HepG2 (cell line): ENCODE data around the gene SNAP25. TPM values are rescaled to one million over a fixed set of nuclear protein-coding genes. Genes with fewer than 3 reads are reported as not detected.

Experiments
- ATAC-seq: fragments of 200-7000 bp; cut with Tn5 transposase; 3 replicates; pipeline ENCODE4 v1.9.1; 2020; ENCODE audit warnings: mild to moderate bottlenecking, moderate library complexity
- BruUV-seq: library from RNA; stranded (reverse); fragments of 400-500 nt; replicated peaks from 2 replicates; lab custom pipeline; 2021; lab: Mats Ljungman, UMichigan
- CTCF ChIA-PET: fragments of 300-600 bp; formaldehyde crosslinking; extraction: SDS; loops from one replicate; lab custom pipeline; 2021; ENCODE audit warnings: low total read pairs, inconsistent platforms, low intra/inter-chr PET ratio; lab: Yijun Ruan, JAX
- POLR2A ChIA-PET: fragments of 350-600 bp; sonication (Branson Sonifier 250); formaldehyde crosslinking; loops from one replicate; lab custom pipeline; 2020; ENCODE audit warnings: antibody characterized with exemption, inconsistent platforms; lab: Yijun Ruan, JAX
- DNase-seq: peaks from one replicate; pipeline ENCODE4 v3.0.0-alpha.2; 2015; ENCODE audit warnings: low spot score
- FAIRE-seq: peaks from 3 replicates; lab custom pipeline; 2011; peaks lifted over from hg19 to GRCh38; lab: Jason Lieb, UNC
- H2AFZ ChIP-seq: one replicate; pipeline ENCODE4 v1.6.1; 2011; ENCODE audit warnings: low read length, inconsistent platforms
- H3K27ac ChIP-seq: fragments of 300-600 bp; 3 replicates; pipeline ENCODE4 v1.8.0; 2011; ENCODE audit warnings: mixed run types, mild to moderate bottlenecking, mixed read lengths, low read length, inconsistent platforms; ENCODE audit not compliant: insufficient read depth; ENCODE audit errors: extremely low read length
- H3K27me3 ChIP-seq, 2 experiments: fragments of 200-600 bp in 1 of 2; 2 replicates in 1 of 2; 3 replicates in 1 of 2; pipeline versions ENCODE4 v1.6.0 to v1.8.0; 2011; ENCODE audit warnings: low read length in 2 of 2, mild to moderate bottlenecking in 2 of 2, moderate library complexity in 2 of 2, inconsistent platforms in 1 of 2; ENCODE audit not compliant: insufficient read depth in 2 of 2, control insufficient read depth in 1 of 2
- H3K36me3 ChIP-seq, 2 experiments: fragments of 200-600 bp in 1 of 2; replicated peaks in 1 of 2; 2 replicates in 1 of 2; 3 replicates in 1 of 2; pipeline versions ENCODE4 v1.5.1 to v1.8.0; 2011; ENCODE audit warnings: low read length in 2 of 2, inconsistent platforms in 1 of 2; ENCODE audit not compliant: insufficient read depth in 2 of 2, control insufficient read depth in 1 of 2
- H3K4me1 ChIP-seq: 2 replicates; pipeline ENCODE4 v1.5.1; 2012; ENCODE audit warnings: low read length, inconsistent platforms; ENCODE audit not compliant: insufficient read depth
- H3K4me2 ChIP-seq: 2 replicates; pipeline ENCODE4 v1.6.0; 2011; ENCODE audit warnings: low read depth, low read length, inconsistent platforms
- H3K4me3 ChIP-seq, 3 experiments: fragments of 200-600 bp in 1 of 3; sonication (generic), shearing (Covaris generic) in 1 of 3; replicated peaks in 1 of 3; 2 replicates each; pipeline ENCODE4 v1.5.1; 2011 to 2016; ENCODE audit warnings: low read length in 3 of 3, inconsistent platforms in 2 of 3, low read depth in 2 of 3, mild to moderate bottlenecking in 2 of 3, control low read depth in 1 of 3, mixed read lengths in 1 of 3; ENCODE audit not compliant: insufficient read depth in 1 of 3
- H3K79me2 ChIP-seq: one replicate; pipeline ENCODE4 v1.6.1; 2011; ENCODE audit warnings: low read length, inconsistent platforms; ENCODE audit not compliant: insufficient read depth
- H3K9ac ChIP-seq: 2 replicates; pipeline ENCODE4 v1.6.0; 2011; ENCODE audit warnings: mild to moderate bottlenecking, low read depth, low read length, inconsistent platforms; ENCODE audit not compliant: insufficient read depth
- H3K9me3 ChIP-seq: 2 replicates; pipeline ENCODE4 v1.5.1; 2012; ENCODE audit warnings: mild to moderate bottlenecking, low read length
- H4K20me1 ChIP-seq: 2 replicates; pipeline ENCODE4 v1.6.0; 2011; ENCODE audit warnings: inconsistent platforms, mild to moderate bottlenecking, low read length, moderate library complexity; ENCODE audit not compliant: insufficient read depth
- ATM ChIP-seq: fragments of 450-650 bp; IDR thresholded peaks from 2 replicates; pipeline ENCODE4 v1.7.1; 2017; ENCODE audit warnings: mild to moderate bottlenecking, borderline replicate concordance
- CREB1 ChIP-seq, 2 experiments: fragments of 450-650 bp in 1 of 2; IDR thresholded peaks; 2 replicates each; pipeline ENCODE4 v1.6.1; 2016 to 2017; ENCODE audit warnings: control low read depth in 1 of 2, mild to moderate bottlenecking in 1 of 2, missing compliant biosample characterization in 1 of 2, missing genetic modification characterization in 1 of 2
- DPF2 ChIP-seq: sonication (generic); formaldehyde crosslinking; IDR thresholded peaks from 2 replicates; pipeline ENCODE4 v1.4.0; 2020; ENCODE audit warnings: mild to moderate bottlenecking, low read depth, missing genetic modification reagents, borderline replicate concordance
- EP300 ChIP-seq, 3 experiments: sonication (generic) in 1 of 3; formaldehyde crosslinking in 1 of 3; IDR thresholded peaks; 2 replicates each; pipeline versions ENCODE4 v1.5.1 to v1.6.1; 2011 to 2020; ENCODE audit warnings: low read depth in 2 of 3, low read length in 2 of 3, borderline replicate concordance in 1 of 3, improper control_type of control experiment in 1 of 3, mild to moderate bottlenecking in 1 of 3, missing genetic modification reagents in 1 of 3, moderate library complexity in 1 of 3
- JUNB ChIP-seq: sonication (generic); formaldehyde crosslinking; IDR thresholded peaks from 2 replicates; pipeline ENCODE4 v1.8.0; 2022; ENCODE audit warnings: missing genetic modification reagents, mild to moderate bottlenecking, borderline replicate concordance
- LCORL ChIP-seq, 2 experiments: fragments of 450-650 bp in 1 of 2; sonication (generic) in 1 of 2; formaldehyde crosslinking in 1 of 2; IDR thresholded peaks; 2 replicates each; pipeline versions ENCODE4 v1.5.0 to v1.6.1; 2017 to 2020; ENCODE audit warnings: antibody characterized with exemption in 1 of 2, missing genetic modification reagents in 1 of 2
- NBN ChIP-seq: fragments of 450-650 bp; conservative IDR thresholded peaks from 2 replicates; pipeline ENCODE4 v1.6.1; 2017
- NFRKB ChIP-seq: fragments of 450-650 bp; IDR thresholded peaks from 2 replicates; pipeline ENCODE4 v1.6.1; 2017
- NONO ChIP-seq, 2 experiments: fragments of 450-650 bp in 1 of 2; sonication (generic) in 1 of 2; formaldehyde crosslinking in 1 of 2; IDR thresholded peaks in 1 of 2; conservative IDR thresholded peaks in 1 of 2; 2 replicates each; pipeline versions ENCODE4 v1.6.1 to v1.8.0; 2017 to 2022; ENCODE audit warnings: mild to moderate bottlenecking in 1 of 2, missing genetic modification reagents in 1 of 2, moderate library complexity in 1 of 2
- NR2F6 ChIP-seq, 2 experiments: IDR thresholded peaks; 2 replicates each; pipeline ENCODE4 v1.6.1; 2016; ENCODE audit warnings: antibody characterized with exemption in 1 of 2, mild to moderate bottlenecking in 1 of 2
- SOX6 ChIP-seq, 2 experiments: fragments of 450-650 bp in 1 of 2; sonication (generic) in 1 of 2; formaldehyde crosslinking in 1 of 2; IDR thresholded peaks; 2 replicates each; pipeline versions ENCODE4 v1.4.0 to v1.6.1; 2017 to 2020; ENCODE audit warnings: antibody characterized with exemption in 1 of 2, mild to moderate bottlenecking in 1 of 2, missing genetic modification reagents in 1 of 2
- SPEN ChIP-seq: sonication (generic); formaldehyde crosslinking; IDR thresholded peaks from 2 replicates; pipeline ENCODE4 v1.5.1; 2020; ENCODE audit warnings: low read depth, mild to moderate bottlenecking, missing genetic modification reagents
- ZNF282 ChIP-seq: fragments of 450-650 bp; IDR thresholded peaks from 2 replicates; pipeline ENCODE4 v1.6.1; 2018; ENCODE audit not compliant: partially characterized antibody
- ZNF775 ChIP-seq: sonication (generic); formaldehyde crosslinking; IDR thresholded peaks from 2 replicates; pipeline ENCODE4 v1.4.0; 2020; ENCODE audit warnings: missing genetic modification reagents, mild to moderate bottlenecking, moderate library complexity, borderline replicate concordance
- WGBS: methylation state at CpG from one replicate; pipeline ENCODE4 v1.1.6; 2017; ENCODE audit warnings: low lambda C conversion rate; 5-methylcytosine and 5-hydroxymethylcytosine counted together
- in situ Hi-C: cut with HindIII; loops from 2 replicates; pipeline ENCODE4 v1.10.0; 2017; ENCODE audit warnings: low pct_unique_long_range_greater_than_20kb; ENCODE audit not compliant: extremely low pct_ligation_motif_present
- intact Hi-C: fragments of 100-400 bp; cut with micrococcal nuclease; formaldehyde crosslinking; loops from one replicate; pipeline ENCODE4 v1.10.0; 2022; ENCODE audit not compliant: unreplicated experiment
- polyA plus RNA-seq, 8 experiments: library from polyadenylated mRNA; depleted of rRNA in 3 of 8; stranded (reverse) in 7 of 8; unstranded in 1 of 8; fragments of >200 nt; fragmentation: Illumina TruSeq in 4 of 8; extraction: Trizol in 4 of 8; gene quantifications; 2 replicates each; pipeline versions ENCODE4 v1.2.1 to v1.2.3, GENCODE V29; 2011 to 2016; ENCODE audit warnings: low read depth in 4 of 8, missing spikeins in 1 of 8, mixed read lengths in 1 of 8; ENCODE audit not compliant: insufficient read depth in 1 of 8
- total RNA-seq, 5 experiments: library from RNA; depleted of rRNA; stranded (reverse); fragments of >200 nt; fragmentation: Illumina TruSeq; extraction: Trizol; gene quantifications; 2 replicates each; pipeline ENCODE4 v1.2.3, GENCODE V29; 2016; ENCODE audit warnings: low read depth in 1 of 5
- TF ChIP-seq, protein P1 (sequence below): sonication (generic); formaldehyde crosslinking; IDR thresholded peaks from 2 replicates; pipeline ENCODE4 v1.8.1; 2023; ENCODE audit warnings: missing genetic modification reagents, inconsistent platforms, borderline replicate concordance
- TF ChIP-seq, protein P2 (sequence below): IDR thresholded peaks from 2 replicates; pipeline ENCODE4 v1.6.1; 2016

Gene SNAP25
- total and polyA plus RNA-seq, 2 of the 13 experiments (the other 11 are each of a cell fraction or from before 2014, with no cell fraction given), result not detected

DNA sequence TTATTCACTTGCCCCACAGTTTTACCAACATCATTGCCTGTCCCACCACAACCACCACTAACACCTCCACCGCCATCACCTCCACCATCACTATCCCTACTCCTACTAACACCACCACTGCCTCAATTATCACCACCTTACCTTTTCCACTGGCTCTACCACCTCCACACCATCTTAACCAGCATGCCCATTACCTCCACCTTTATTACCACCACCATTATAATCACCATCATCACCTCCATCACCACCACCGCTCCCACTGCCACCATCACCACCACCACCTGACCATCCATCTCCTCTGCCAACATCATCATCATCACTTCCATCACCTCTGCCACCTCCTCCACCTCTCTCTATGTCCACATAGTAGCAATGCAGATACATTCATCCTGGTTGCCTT is 90.0 kb downstream of the SNAP25 start:
- no TSS peak for BruUV-seq
- FAIRE-seq, result no peak

DNA sequence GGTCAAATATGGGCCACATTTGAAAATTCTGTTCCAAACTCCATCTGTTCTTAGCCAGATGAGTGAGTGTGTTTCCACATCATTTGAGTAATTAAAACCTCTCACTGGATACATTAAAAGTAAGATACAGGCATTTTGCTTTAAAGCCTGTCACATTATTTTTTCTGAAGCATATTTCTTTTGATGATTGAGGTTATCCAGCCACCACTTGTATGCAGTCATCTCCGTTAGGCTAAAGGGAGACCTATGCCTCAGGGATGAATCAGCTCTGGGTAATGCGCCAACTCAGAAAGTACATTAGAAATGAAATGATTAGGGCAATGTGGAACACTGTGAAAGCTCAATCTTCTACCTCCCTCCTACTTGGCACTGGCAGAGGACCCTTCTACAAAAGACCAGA is 90.7 kb downstream of the SNAP25 start:
- Histone ChIP-seq H4K20me1 (no peaks in the 10 kb centered on the region), H3K4me3 (no peak overlapping the region), H3K4me2 (no peak overlapping the region), H3K27me3 (no peaks in the 10 kb centered on the region), H3K4me1 (peaks cover 7% of the 10 kb centered on the region; the same call in 1 of the 2 replicates), H2AFZ (no peak overlapping the region), H3K27ac (no peak overlapping the region), H3K36me3 (no peaks in the 10 kb centered on the region), H3K79me2 (no peaks in the 10 kb centered on the region), H3K9me3 (no peaks in the 10 kb centered on the region), H3K9ac (no peak overlapping the region)
- POLR2A ChIA-PET, result no interaction called here
- TF ChIP-seq, protein P1, sequence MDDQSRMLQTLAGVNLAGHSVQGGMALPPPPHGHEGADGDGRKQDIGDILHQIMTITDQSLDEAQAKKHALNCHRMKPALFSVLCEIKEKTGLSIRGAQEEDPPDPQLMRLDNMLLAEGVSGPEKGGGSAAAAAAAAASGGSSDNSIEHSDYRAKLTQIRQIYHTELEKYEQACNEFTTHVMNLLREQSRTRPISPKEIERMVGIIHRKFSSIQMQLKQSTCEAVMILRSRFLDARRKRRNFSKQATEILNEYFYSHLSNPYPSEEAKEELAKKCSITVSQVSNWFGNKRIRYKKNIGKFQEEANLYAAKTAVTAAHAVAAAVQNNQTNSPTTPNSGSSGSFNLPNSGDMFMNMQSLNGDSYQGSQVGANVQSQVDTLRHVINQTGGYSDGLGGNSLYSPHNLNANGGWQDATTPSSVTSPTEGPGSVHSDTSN (CRISPR knock-in tag), result no peak
- no peak for TF ChIP-seq NR2F6 (IDR thresholded peaks at IDR 0.05)
- TF ChIP-seq NR2F6 (CRISPR knock-in tag; IDR thresholded peaks at IDR 0.05), result no peak
- TF ChIP-seq SPEN (CRISPR knock-in tag), result no peak
- TF ChIP-seq, protein P2, sequence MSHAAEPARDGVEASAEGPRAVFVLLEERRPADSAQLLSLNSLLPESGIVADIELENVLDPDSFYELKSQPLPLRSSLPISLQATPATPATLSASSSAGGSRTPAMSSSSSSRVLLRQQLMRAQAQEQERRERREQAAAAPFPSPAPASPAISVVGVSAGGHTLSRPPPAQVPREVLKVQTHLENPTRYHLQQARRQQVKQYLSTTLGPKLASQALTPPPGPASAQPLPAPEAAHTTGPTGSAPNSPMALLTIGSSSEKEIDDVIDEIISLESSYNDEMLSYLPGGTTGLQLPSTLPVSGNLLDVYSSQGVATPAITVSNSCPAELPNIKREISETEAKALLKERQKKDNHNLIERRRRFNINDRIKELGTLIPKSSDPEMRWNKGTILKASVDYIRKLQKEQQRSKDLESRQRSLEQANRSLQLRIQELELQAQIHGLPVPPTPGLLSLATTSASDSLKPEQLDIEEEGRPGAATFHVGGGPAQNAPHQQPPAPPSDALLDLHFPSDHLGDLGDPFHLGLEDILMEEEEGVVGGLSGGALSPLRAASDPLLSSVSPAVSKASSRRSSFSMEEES (CRISPR knock-in tag), result no peak
- no peak for TF ChIP-seq ZNF775 (CRISPR knock-in tag)
- no TSS peak for BruUV-seq
- intact Hi-C loops, result no loop called here
- WGBS, result 94% methylated on average over 2 of the region's 2 CpGs
- FAIRE-seq (no peak), ATAC-seq (no peak), DNase-seq (no peak)
- in situ Hi-C loops, result no loop called here
- CTCF ChIA-PET, result no interaction called here

More for the DNA sequence above, 90.0 kb downstream of the SNAP25 start:
- POLR2A ChIA-PET, result no interaction called here
- in situ Hi-C loops (no loop called here), intact Hi-C loops (no loop called here)
- H4K20me1 ChIP-seq, result no peaks in the 10 kb centered on the region
- TF ChIP-seq ZNF282 (peak; percentile 37), ATM (peak; percentile 72; the same call in 1 of the 2 replicates), JUNB (CRISPR knock-in tag) (peak; percentile 62; the same call in 1 of the 2 replicates), CREB1 (IDR thresholded peaks at IDR 0.05) (peak; percentile 41; the same call in 1 of the 2 replicates), CREB1 (CRISPR knock-in tag; IDR thresholded peaks at IDR 0.05) (no peak), NONO (IDR thresholded peaks at IDR 0.05) (0 out of 2 replicates have a peak, but pooled peaks have one; percentile 63), NONO (CRISPR knock-in tag; conservative IDR thresholded peaks at IDR 0.05) (no peak), SOX6 (IDR thresholded peaks at IDR 0.05) (0 out of 2 replicates have a peak, but pooled peaks have one; percentile 67), SOX6 (CRISPR knock-in tag; IDR thresholded peaks at IDR 0.05) (no peak), NBN (0 out of 2 replicates have a peak, but pooled peaks have one; percentile 18), LCORL (IDR thresholded peaks at IDR 0.05) (0 out of 2 replicates have a peak, but pooled peaks have one; percentile 41), LCORL (CRISPR knock-in tag; IDR thresholded peaks at IDR 0.05) (no peak), NFRKB (peak; percentile 40; the same call in 1 of the 2 replicates), DPF2 (no peak), EP300 (IDR thresholded peaks at IDR 0.05; ENCODE audit: low read depth in 2 of 2, low read length in 2 of 2) (no peak), EP300 (CRISPR knock-in tag; IDR thresholded peaks at IDR 0.05; ENCODE audit: borderline replicate concordance) (no peak)
- no peak overlapping the region for H3K9ac ChIP-seq
- H3K4me3 ChIP-seq, result no peak overlapping the region
- no peaks in the 10 kb centered on the region for H3K36me3 ChIP-seq
- CTCF ChIA-PET, result no interaction called here
- 40% methylated on average over 2 of the region's 2 CpGs for WGBS
- no peaks in the 10 kb centered on the region for H3K79me2 ChIP-seq
- peaks cover 4% of the 10 kb centered on the region; the same call in 1 of the 2 replicates for H3K4me1 ChIP-seq
- no peak overlapping the region for H3K27ac ChIP-seq
- no peak for ATAC-seq
- H3K9me3 ChIP-seq, result no peaks in the 10 kb centered on the region
- H3K27me3 ChIP-seq, result no peaks in the 10 kb centered on the region
- H2AFZ ChIP-seq, result no peak overlapping the region
- no peak overlapping the region for H3K4me2 ChIP-seq
- no peak for DNase-seq
